ENCODE measurements around the gene RIMBP2.

RIMBP2 gene

DNA sequence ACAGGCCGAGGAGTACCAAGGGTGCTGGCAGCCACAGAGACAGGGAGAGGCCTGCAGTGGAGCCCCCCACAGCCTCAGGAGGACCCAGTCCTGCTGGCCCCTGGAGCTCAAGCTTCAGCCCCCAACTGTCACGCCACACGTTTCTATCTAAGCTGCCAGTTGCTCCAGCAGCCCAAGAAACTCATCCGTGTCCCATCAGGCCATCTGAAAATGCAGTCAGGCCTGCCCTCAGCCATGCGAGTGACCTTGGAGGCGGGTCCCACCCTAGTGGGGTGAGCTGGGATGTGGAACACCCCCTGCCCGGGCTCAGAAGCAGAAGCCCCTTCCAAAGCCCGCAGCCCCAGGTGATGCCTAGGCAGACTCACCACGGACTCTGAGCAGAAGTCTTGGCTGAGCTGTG lies 158.9 kb downstream of the RIMBP2 start:
- TF ChIP-seq, protein P1, sequence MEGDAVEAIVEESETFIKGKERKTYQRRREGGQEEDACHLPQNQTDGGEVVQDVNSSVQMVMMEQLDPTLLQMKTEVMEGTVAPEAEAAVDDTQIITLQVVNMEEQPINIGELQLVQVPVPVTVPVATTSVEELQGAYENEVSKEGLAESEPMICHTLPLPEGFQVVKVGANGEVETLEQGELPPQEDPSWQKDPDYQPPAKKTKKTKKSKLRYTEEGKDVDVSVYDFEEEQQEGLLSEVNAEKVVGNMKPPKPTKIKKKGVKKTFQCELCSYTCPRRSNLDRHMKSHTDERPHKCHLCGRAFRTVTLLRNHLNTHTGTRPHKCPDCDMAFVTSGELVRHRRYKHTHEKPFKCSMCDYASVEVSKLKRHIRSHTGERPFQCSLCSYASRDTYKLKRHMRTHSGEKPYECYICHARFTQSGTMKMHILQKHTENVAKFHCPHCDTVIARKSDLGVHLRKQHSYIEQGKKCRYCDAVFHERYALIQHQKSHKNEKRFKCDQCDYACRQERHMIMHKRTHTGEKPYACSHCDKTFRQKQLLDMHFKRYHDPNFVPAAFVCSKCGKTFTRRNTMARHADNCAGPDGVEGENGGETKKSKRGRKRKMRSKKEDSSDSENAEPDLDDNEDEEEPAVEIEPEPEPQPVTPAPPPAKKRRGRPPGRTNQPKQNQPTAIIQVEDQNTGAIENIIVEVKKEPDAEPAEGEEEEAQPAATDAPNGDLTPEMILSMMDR (IDR thresholded peaks at IDR 0.05; ENCODE audit: borderline replicate concordance, control extremely low read depth, extremely low read depth, insufficient read depth, missing control alignments): no peak
- in situ Hi-C loops (cut with MboI; ENCODE audit: low sequenced_read_pairs, unreplicated experiment): no loop called here
- DNase-seq (ENCODE audit: low spot score): no peak

DNA sequence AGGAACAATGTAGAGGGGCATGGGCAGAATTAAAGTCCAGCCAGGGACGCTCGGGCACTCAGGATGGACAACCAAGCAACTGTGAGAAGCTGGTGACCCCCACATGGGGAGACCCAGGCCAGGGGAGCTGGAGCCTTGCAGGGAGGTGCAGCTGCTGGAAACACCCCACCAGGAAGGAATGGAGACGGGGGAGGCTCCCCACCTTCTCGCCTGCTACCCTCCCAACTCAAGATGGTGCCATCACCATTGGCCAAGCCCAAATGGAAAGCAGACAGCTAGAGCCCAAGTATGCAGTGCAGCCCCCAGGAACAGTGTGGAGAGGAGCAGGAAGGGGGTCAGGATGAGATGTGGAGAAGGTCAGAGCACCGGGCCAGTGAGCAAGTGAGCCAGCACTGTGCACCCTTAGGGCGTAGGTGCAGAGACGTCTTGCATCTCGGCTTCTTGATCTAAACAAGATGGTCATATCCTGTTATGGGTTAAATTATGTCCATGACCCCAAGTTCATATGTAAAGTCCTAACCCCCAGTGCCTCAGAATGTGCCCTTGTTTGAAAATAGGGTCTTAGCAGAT lies 159.5 kb downstream of the RIMBP2 start:
- TF ChIP-seq, protein P1 (IDR thresholded peaks at IDR 0.05; ENCODE audit: borderline replicate concordance, control extremely low read depth, extremely low read depth, insufficient read depth, missing control alignments): no peak
- in situ Hi-C loops (cut with MboI; ENCODE audit: low sequenced_read_pairs, unreplicated experiment): no loop called here
- DNase-seq (ENCODE audit: low spot score): no peak

DNA sequence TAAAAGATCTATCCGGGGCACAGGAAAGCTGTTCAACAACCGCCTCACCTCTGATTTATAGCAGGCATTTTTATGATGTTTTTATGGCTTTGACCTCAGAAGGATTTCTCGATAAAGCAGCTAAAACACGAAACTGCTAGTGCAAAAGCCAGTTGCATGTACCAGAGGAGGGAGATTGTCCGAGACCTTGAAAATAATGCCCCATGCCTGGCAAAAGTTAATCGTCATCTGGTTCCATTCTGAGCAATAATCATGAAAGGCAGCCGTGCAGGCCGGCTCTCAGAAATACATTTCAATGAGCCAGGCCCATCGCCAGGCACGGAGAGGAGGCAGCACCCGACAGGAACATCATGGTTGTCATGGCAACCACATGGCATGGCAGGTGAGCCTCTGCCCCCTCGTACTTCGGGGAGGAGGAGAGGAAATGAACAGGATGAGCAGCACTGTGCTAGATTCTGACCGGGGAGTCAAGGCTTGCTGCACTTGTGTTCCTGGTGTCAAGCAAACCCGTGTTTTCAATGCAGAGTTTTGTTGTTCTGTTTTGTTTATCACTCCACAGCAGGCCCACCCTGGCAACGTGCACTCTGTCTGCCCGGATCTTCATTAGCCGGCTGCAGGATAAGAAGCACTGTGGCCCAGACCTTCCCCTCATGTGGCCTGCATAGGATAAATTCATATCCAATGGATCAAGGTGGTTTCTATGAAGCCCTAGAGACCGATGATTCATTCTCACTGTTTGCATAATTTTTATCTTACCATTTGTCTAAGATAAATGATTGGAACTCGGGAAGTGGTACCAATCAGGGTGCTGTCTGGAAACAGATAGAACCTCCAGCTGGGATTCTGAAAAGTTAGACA lies 160.2 kb downstream of the RIMBP2 start:
- DNase-seq (ENCODE audit: low spot score): no peak
- TF ChIP-seq, protein P1 (IDR thresholded peaks at IDR 0.05; ENCODE audit: borderline replicate concordance, control extremely low read depth, extremely low read depth, insufficient read depth, missing control alignments): no peak

DNA sequence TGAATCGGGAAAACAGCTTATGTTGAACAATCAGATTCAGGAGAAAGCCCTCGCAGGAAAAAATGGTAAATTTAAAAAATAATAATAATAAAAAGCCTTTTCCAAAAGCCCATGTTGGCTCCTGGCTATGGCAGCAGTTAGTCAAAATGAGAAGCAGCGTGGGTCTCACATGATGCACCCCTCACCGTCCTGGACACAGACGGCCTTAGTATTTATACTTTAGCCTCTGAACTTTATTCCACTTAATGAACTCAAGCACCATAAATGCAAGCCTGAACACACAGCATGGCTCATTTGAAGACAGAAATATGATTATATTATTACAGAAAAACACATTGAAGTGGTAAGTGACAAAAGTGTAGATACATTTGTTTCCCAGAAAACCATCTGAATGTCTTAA lies 160.9 kb downstream of the RIMBP2 start:
- no peak for DNase-seq (ENCODE audit: low spot score)
- in situ Hi-C loops (cut with MboI; ENCODE audit: low sequenced_read_pairs, unreplicated experiment): no loop called here
- TF ChIP-seq, protein P1 (IDR thresholded peaks at IDR 0.05; ENCODE audit: borderline replicate concordance, control extremely low read depth, extremely low read depth, insufficient read depth, missing control alignments): no peak

More for the DNA sequence above, 160.2 kb downstream of the RIMBP2 start:
- in situ Hi-C loops (cut with MboI; ENCODE audit: low sequenced_read_pairs, unreplicated experiment): no loop called here

DNA sequence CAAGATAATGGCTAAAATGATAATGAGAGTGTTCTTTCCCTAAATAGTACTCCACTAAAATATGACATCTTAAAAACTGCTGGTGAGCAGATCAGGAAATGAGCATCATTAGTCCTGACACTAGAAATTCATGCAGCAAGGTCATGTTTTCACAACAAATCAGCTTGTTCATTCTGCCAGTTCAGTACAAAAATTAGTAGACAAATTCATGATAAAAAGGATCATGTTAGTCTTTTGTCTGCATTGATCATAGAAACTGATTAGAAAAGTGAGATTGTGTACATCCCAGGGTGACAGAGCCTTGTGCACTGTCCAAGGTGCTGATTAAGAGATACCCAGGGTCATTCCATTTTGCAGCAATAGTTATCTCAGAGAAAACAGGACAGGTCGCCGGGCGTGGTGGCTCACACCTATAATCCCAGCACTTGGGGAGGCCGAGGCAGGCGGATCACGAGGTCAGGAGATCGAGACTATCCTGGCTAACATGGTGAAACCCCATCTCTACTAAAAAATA lies 163.6 kb downstream of the RIMBP2 start:
- in situ Hi-C loops (cut with MboI; ENCODE audit: low sequenced_read_pairs, unreplicated experiment): no loop called here
- TF ChIP-seq, protein P1 (IDR thresholded peaks at IDR 0.05; ENCODE audit: borderline replicate concordance, control extremely low read depth, extremely low read depth, insufficient read depth, missing control alignments): no peak
- no peak for DNase-seq (ENCODE audit: low spot score)

DNA sequence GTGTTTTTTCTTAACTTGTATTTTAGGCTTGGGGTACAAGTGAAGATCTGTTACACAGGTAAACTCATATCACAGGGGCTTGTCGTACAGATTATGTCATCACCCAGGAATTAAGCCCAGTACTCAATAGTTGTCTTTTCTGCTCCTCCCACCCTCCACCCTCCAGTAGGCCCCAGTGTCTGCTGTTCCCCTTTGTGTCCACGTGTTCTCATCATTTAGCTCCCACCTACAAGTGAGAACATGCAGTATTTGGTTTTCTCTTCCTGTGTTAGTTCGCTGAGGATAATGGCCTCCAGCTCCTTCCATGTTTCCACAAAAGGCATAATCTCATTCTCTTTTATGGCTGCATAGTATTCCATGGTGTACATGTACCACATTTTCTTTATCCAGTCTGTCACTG lies 166.7 kb downstream of the RIMBP2 start:
- no peak for DNase-seq (ENCODE audit: low spot score)
- in situ Hi-C loops (cut with MboI; ENCODE audit: low sequenced_read_pairs, unreplicated experiment): no loop called here
- TF ChIP-seq, protein P1 (IDR thresholded peaks at IDR 0.05; ENCODE audit: borderline replicate concordance, control extremely low read depth, extremely low read depth, insufficient read depth, missing control alignments): no peak
